PC-3 (cell line): ENCODE data around the gene PYGO1.
"Not testable (repeated sequence)": the region's sequence is repeated elsewhere in the genome, so short reads cannot be mapped to it uniquely, and the experiment has no call there.

Source experiments
- CTCF ChIP-seq: fragments of 300-600 bp; sonication (generic); conservative IDR thresholded peaks from 2 replicates; pipeline ENCODE4 v1.5.1; 2017; ENCODE audit warnings: antibody characterized with exemption, low read depth, mild to moderate bottlenecking, low read length
- EZH2 ChIP-seq: fragments of 300-600 bp; sonication (generic); IDR thresholded peaks from one replicate; pipeline ENCODE4 v1.6.1; 2017; ENCODE audit warnings: antibody characterized with exemption, mild to moderate bottlenecking, low read length; ENCODE audit not compliant: unreplicated experiment
- EZH2phosphoT487 ChIP-seq: fragments of 300-600 bp; sonication (generic); IDR thresholded peaks from 2 replicates; pipeline ENCODE4 v1.6.1; 2018; ENCODE audit warnings: mild to moderate bottlenecking, antibody characterized with exemption, low read length, borderline replicate concordance

- not testable (repeated sequence) for TF ChIP-seq CTCF, EZH2phosphoT487, EZH2
These were observed 4.9 kb upstream of the PYGO1 start for GRCh38 chr15:55593019-55593418.
